Fibroblast of villous mesenchyme (primary cell): ENCODE results near the gene MIGA2. TPM values are rescaled to one million over a fixed set of nuclear protein-coding genes. Genes with fewer than 3 reads are reported as not detected.
"Not testable (repeated sequence)": the region's sequence is repeated elsewhere in the genome, so short reads cannot be mapped to it uniquely, and the experiment has no call there.

ENCODE experiments used
- DNase-seq: peaks from one replicate; pipeline ENCODE4 v3.0.0-alpha.2; 2010; ENCODE audit warnings: low read depth
- H3K4me3 ChIP-seq: 2 replicates; pipeline ENCODE4 v1.5.1; 2011; ENCODE audit warnings: low read depth, mild to moderate bottlenecking, low read length
- total RNA-seq: library from RNA; depleted of rRNA; stranded (reverse); fragments of >200 nt; gene quantifications from 2 replicates; pipeline ENCODE4 v1.2.3, GENCODE V29; 2012
- TF ChIP-seq, protein P1 (sequence below): IDR thresholded peaks from 2 replicates; pipeline ENCODE4 v1.5.1; 2012; ENCODE audit warnings: low read depth, mild to moderate bottlenecking, low read length; ENCODE audit not compliant: insufficient read depth

MIGA2 gene
- total RNA-seq, 1 donor = 22.5 TPM

DNA sequence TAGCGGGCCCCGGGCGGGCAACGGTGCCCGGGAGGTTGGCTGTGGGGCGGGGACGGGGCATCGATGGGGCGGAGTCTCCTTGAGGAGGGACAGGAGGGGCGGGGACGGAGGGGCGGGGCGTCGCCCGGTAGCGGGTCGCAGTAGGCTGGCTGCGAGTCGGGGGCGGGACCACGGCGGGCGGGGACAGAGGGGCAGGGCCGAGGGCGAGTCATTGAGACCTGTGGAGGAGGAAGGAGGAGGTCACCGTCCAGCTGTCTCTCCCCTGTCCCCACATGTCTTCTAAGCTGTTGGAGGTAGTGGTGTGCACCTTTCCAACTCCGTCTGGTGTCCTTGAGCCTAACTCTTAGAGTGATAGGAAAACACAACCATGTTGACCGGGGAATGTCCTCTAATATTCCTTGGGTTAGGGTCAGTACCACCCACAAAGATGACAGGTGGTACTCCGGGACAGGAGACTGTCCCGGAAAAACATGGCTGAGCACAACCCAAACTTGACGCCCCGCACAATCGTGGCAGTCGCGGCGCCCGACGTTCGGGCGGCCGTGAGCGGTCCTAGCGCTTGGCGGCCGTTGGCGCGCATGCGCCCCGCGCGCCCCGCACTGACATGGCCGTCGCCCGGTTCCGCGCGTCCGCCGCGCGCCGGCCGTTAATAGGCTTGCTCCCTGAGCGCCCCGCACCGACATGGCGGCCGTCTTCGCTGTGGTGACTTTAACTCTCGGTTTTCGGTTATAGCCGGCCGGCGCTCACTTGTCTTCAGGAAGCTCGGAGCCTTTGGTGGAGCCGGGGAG, 74.5 kb downstream of the MIGA2 start, which contains the start of the genes CRAT and PTPA:
Gene CRAT, minus strand, starts transcription at position 54 of the 788 bp plus-strand sequence. CDS start 284 bp downstream, outside the sequence.
Gene PTPA, plus strand, starts transcription at position 676 of the 788 bp plus-strand sequence. CDS start 186 bp downstream, outside the sequence.
- TF ChIP-seq, protein P1, sequence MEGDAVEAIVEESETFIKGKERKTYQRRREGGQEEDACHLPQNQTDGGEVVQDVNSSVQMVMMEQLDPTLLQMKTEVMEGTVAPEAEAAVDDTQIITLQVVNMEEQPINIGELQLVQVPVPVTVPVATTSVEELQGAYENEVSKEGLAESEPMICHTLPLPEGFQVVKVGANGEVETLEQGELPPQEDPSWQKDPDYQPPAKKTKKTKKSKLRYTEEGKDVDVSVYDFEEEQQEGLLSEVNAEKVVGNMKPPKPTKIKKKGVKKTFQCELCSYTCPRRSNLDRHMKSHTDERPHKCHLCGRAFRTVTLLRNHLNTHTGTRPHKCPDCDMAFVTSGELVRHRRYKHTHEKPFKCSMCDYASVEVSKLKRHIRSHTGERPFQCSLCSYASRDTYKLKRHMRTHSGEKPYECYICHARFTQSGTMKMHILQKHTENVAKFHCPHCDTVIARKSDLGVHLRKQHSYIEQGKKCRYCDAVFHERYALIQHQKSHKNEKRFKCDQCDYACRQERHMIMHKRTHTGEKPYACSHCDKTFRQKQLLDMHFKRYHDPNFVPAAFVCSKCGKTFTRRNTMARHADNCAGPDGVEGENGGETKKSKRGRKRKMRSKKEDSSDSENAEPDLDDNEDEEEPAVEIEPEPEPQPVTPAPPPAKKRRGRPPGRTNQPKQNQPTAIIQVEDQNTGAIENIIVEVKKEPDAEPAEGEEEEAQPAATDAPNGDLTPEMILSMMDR = no peak
- peak; percentile 96 for DNase-seq
- H3K4me3 ChIP-seq = peak within 1 kb of the TSS; percentile 85

DNA sequence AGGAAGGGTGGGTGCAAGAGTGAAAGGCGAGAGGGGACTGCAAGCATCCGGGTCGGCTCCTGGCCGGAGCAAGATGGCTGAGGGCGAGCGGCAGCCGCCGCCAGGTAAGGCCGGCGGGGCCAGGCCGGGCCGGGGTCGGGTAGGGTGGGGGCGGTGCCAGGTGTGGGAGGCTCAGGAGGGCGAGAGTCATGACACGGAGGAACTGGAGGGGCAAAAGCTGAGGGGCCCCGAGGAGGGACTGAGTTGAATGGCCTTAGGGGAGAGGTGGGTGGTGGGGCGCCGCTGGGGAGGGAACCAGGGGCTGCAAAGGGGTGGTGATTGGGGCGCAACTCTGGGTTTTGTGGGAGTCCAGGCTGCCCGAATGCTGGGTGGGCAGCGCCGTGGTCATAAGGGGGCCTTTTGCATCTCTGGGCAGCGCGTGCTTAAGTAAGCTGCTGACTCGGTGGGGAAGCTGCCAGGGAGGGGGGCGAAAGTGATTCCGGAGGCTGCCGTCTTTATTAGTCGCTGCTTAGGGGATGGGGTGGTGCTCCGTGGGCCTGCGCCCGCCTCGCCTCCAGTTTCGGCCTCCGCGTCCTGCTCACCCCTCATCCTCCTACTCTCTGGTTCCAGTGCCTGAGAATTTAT, 75.2 kb downstream of the MIGA2 start:
- TF ChIP-seq, protein P1 = no peak
- peak; percentile 40 for DNase-seq
- H3K4me3 ChIP-seq = peak overlapping the region; percentile 85

DNA sequence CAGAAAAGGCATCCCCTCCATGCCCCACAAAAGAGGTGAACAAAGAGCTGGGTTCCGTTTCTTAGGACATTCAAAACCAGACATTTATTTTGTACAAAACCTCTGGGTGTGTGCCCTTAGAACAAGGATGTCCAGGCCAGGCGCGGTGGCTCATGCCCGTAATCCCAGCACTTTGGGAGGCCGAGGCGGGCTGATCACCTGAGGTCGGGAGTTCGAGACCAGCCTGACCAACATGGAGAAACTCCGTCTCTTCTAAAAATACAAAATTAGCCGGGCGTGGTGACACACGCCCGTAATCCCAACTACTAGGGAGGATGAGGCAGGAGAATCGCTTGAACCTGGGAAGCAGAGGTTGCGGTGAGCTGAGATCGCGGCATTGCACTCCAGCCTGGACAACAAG, 76.1 kb downstream of the MIGA2 start:
- not testable (repeated sequence) for DNase-seq
- peak overlapping the region; percentile 85 for H3K4me3 ChIP-seq

DNA sequence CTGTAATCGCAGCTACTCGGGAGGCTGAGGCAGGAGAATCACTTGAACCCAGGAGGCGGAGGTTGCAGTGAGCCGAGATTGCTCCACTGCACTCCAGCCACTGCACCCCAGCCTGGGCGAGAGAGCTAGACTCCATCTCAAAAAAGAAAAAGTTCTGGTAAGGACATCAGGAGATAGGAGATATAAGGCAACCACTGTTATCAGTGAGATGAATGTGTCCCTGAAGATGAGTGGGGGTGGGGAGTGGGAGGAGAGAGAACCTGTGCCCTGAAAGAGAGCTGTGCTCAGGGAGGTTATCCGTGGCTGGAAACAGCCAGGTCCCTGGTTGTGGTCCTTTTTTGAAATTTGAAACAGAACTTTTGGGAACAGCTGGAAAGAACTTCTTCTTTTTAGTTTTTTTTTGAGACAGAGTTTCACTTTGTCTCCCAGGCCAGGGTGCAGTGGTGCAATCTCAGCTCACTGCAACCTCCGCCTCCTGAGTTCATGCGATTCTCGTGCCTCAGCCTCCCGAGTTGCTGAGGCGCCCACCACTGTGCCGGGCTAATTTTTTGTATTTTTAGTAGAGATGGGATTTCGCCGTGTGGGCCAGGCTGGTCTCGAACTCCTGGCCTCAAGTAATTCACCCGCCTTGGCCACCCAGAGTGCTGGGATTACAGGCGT, 77.3 kb downstream of the MIGA2 start:
- no peak for DNase-seq
- TF ChIP-seq, protein P1 = no peak
- H3K4me3 ChIP-seq = no peak overlapping the region

DNA sequence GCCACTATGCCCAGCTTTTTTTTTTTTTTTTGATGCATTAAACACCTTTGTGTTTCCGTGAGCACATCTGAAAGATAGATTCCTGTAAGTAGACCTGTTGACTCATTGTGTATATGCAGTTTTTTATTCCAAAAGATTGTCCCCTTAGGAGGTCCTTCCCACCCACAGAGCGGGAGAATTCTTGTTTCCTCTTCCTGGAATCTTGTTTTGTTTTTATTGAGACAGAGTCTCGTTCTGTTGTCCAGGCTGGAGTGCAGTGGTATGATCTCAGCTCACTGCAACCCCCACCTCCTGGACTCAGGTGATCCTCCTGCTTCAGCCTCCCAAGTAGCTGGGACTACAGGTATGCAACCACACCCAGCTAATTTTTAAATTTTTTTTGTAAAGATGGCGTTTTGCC, 82.4 kb downstream of the MIGA2 start:
- H3K4me3 ChIP-seq = no peak overlapping the region
- no peak for DNase-seq
- TF ChIP-seq, protein P1 = no peak

DNA sequence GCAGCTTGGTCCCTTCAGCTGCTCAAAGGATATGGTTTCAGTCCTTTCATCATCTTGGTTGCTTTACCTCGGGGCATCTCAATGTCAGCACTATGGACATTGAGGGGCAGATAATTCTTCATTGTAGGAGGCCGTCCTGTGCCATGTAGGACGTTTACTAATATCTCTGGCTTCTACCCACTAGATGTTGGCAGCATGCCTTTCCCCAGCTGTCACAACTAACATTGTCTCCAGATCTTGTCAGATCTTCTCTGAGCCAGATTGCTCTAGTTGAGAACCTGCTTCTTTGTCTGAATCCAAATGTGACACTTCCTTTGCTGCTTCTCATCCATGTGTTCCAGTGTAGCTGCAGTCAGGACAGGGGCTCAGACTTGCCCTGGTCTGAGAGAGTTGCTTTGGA, 85.1 kb downstream of the MIGA2 start:
- no peak overlapping the region for H3K4me3 ChIP-seq
- DNase-seq = no peak
- TF ChIP-seq, protein P1 = no peak

Other genes starting within 250 kb of the MIGA2 start
- 10.4 and 12.9 TPM in 2 replicates for gene TBC1D13, start 249.4 kb upstream of the MIGA2 start, total RNA-seq
- 17.3 and 26.4 TPM in 2 replicates for gene ENDOG, start 218.1 kb upstream of the MIGA2 start, total RNA-seq
- 11.7 and 12.6 TPM in 2 replicates for gene SPOUT1, start 206.8 kb upstream of the MIGA2 start, total RNA-seq
- gene KYAT1, start 154.7 kb upstream of the MIGA2 start, total RNA-seq = 6.8 and 11.2 TPM in 2 replicates
- gene LRRC8A, start 154.5 kb upstream of the MIGA2 start, total RNA-seq = 53.5 and 62.2 TPM in 2 replicates
- gene PHYHD1, start 115.6 kb upstream of the MIGA2 start, total RNA-seq = 9.9 and 11.9 TPM in 2 replicates
- 24.8 and 31.5 TPM in 2 replicates for gene DOLK, start 89.0 kb upstream of the MIGA2 start, total RNA-seq
- gene NUP188, start 88.9 kb upstream of the MIGA2 start, total RNA-seq = 48.0 and 59.2 TPM in 2 replicates
- gene SH3GLB2, start 8.3 kb upstream of the MIGA2 start, total RNA-seq = 30.9 and 39.3 TPM in 2 replicates
- gene DOLPP1, start 44.5 kb downstream of the MIGA2 start, total RNA-seq = 11.6 and 14.2 TPM in 2 replicates
- gene CRAT, start 74.2 kb downstream of the MIGA2 start, total RNA-seq = 33.2 and 38.7 TPM in 2 replicates
- gene PTPA, start 74.8 kb downstream of the MIGA2 start, total RNA-seq = 133 and 136 TPM in 2 replicates
- 60.5 and 75.7 TPM in 2 replicates for gene IER5L, start 141.6 kb downstream of the MIGA2 start, total RNA-seq